Measurements from ENCODE around the gene MYL12B.

DNA sequence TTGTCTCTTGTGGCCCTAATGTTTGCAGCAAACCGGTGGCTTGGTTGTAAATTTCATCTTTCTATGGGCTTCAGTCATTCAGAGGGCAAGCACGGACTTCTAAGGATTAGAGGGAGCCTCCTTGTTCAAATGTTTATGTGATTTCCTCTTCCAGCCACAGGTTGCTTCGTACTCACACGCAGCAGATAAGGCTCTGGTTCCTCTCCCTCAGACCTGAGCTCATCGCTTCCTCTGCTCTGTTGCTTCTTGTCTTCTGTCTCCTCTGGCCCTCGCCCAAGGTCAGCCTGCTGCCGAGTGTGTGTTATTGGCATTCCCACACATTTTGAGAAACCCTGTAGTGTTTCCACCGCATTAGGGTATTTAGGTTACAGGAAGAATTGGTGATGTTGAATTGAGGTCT is 44.0 kb downstream of the MYL12B start:
- TF ChIP-seq CTCF (IDR thresholded peaks at IDR 0.05) = no peak
- TF ChIP-seq POLR2A (IDR thresholded peaks at IDR 0.05) = no peak

Measured in right lobe of liver (tissue), 4 donors.